GM11168 (cell line): ENCODE measurements around the gene SH3TC2.
"Not testable (repeated sequence)": the region's sequence is repeated elsewhere in the genome, so short reads cannot be mapped to it uniquely, and the experiment has no call there.

Source experiments
- in situ Hi-C: fragments of 300-500 bp; cut with MboI; formaldehyde crosslinking; loops from one replicate; pipeline ENCODE4 v1.12.0; 2022; ENCODE audit warnings: low sequenced_read_pairs; ENCODE audit not compliant: unreplicated experiment

Gene SH3TC2

GRCh38 chr5:149063017-149063687 is at the start of gene SH3TC2:
Gene SH3TC2, minus strand, starts transcription at chr5:149063062. Its CDS starts 40 bp downstream, at chr5:149063022.
- in situ Hi-C loops: no loop called here

GRCh38 chr5:149110406-149110805 is 47.5 kb upstream of the SH3TC2 start:
- in situ Hi-C loops: no loop called here

GRCh38 chr5:149108651-149109280 is 45.9 kb upstream of the SH3TC2 start:
- in situ Hi-C loops: no loop called here

- in situ Hi-C loops: no loop called here
Observed at GRCh38 chr5:149100331-149100730, 37.5 kb upstream of the SH3TC2 start.

- in situ Hi-C loops: no loop called here
Observed at GRCh38 chr5:149099920-149100319, 37.1 kb upstream of the SH3TC2 start.

- in situ Hi-C loops: no loop called here
Observed at GRCh38 chr5:149094996-149095395, 32.1 kb upstream of the SH3TC2 start.

GRCh38 chr5:149093625-149094024 is 30.8 kb upstream of the SH3TC2 start:
- in situ Hi-C loops: no loop called here

GRCh38 chr5:149089796-149090195 is 26.9 kb upstream of the SH3TC2 start:
- in situ Hi-C loops: no loop called here

- in situ Hi-C loops: no loop called here
Observed at GRCh38 chr5:149088686-149089085, 25.8 kb upstream of the SH3TC2 start.

- in situ Hi-C loops: no loop called here
Observed at GRCh38 chr5:149083846-149084245, 21.0 kb upstream of the SH3TC2 start.

GRCh38 chr5:149082271-149082670 is 19.4 kb upstream of the SH3TC2 start:
- in situ Hi-C loops: no loop called here

- in situ Hi-C loops: no loop called here
Observed at GRCh38 chr5:149080294-149080693, 17.4 kb upstream of the SH3TC2 start.

GRCh38 chr5:149079883-149080282 is 17.0 kb upstream of the SH3TC2 start:
- in situ Hi-C loops: no loop called here

- in situ Hi-C loops: not testable (repeated sequence)
Observed at GRCh38 chr5:149074071-149074470, 11.2 kb upstream of the SH3TC2 start.

- in situ Hi-C loops: no loop called here
Observed at GRCh38 chr5:149073213-149073612, 10.4 kb upstream of the SH3TC2 start.

GRCh38 chr5:149072791-149073190 is 9.9 kb upstream of the SH3TC2 start:
- in situ Hi-C loops: no loop called here

- in situ Hi-C loops: no loop called here
Observed at GRCh38 chr5:149072376-149072775, 9.5 kb upstream of the SH3TC2 start.

GRCh38 chr5:149071756-149072155 is 8.9 kb upstream of the SH3TC2 start:
- in situ Hi-C loops: no loop called here

- in situ Hi-C loops: no loop called here
Observed at GRCh38 chr5:149071216-149071615, 8.4 kb upstream of the SH3TC2 start.

GRCh38 chr5:149069711-149070110 is 6.8 kb upstream of the SH3TC2 start:
- in situ Hi-C loops: no loop called here

GRCh38 chr5:149063896-149064478 is 1.1 kb upstream of the SH3TC2 start:
- in situ Hi-C loops: no loop called here
